ENCODE data around the gene ADIPOR1.
"Not testable (repeated sequence)": the region's sequence is repeated elsewhere in the genome, so short reads cannot be mapped to it uniquely, and the experiment has no call there.

The ADIPOR1 gene, protein sequence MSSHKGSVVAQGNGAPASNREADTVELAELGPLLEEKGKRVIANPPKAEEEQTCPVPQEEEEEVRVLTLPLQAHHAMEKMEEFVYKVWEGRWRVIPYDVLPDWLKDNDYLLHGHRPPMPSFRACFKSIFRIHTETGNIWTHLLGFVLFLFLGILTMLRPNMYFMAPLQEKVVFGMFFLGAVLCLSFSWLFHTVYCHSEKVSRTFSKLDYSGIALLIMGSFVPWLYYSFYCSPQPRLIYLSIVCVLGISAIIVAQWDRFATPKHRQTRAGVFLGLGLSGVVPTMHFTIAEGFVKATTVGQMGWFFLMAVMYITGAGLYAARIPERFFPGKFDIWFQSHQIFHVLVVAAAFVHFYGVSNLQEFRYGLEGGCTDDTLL

DNA sequence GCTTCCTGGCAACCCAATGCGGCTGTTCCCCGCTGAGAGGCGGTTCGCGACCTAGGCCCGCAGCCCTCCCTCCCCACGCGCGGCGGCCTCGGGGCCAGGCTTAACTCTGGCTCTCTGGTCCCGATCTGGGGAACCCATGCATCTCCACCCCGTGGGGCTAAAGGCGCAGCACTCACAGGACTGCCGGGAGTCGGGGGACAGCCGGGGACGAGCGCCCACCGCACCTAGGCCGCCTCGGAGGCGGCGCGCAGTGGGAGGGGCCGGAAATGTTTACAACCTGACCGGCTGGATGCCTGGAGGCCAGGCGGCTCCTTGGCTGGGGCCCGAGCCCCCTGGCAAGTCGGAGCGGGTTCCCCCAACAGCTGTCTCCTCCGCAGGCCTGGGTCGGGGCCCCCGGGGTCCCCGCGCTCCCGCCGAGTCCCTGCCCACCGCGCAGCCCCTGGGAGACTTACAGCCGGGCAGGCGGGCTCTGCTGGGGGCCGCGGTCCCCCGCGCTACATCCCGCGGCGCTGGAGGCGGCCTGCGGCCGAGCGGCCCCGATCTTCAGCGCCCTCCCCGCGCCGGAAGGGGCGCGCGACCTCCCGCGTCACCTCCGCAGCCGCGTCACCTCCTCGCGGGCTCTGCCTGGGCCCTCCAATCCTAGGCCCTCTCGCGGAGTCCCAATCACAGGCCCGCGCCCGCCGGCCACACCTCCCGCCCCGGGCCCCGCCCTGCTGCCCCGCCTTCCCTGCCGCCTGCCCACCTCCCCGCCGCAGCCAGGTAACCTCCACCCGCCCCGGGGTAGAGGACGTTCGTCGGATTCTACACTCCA lies at the start of gene ADIPOR1:
TSS of gene ADIPOR1 (minus strand) at position 580 of the 811 bp plus-strand sequence. CDS start 7,242 bp downstream, outside the sequence.
- DNase-seq: peak; percentile 56 to 90

DNA sequence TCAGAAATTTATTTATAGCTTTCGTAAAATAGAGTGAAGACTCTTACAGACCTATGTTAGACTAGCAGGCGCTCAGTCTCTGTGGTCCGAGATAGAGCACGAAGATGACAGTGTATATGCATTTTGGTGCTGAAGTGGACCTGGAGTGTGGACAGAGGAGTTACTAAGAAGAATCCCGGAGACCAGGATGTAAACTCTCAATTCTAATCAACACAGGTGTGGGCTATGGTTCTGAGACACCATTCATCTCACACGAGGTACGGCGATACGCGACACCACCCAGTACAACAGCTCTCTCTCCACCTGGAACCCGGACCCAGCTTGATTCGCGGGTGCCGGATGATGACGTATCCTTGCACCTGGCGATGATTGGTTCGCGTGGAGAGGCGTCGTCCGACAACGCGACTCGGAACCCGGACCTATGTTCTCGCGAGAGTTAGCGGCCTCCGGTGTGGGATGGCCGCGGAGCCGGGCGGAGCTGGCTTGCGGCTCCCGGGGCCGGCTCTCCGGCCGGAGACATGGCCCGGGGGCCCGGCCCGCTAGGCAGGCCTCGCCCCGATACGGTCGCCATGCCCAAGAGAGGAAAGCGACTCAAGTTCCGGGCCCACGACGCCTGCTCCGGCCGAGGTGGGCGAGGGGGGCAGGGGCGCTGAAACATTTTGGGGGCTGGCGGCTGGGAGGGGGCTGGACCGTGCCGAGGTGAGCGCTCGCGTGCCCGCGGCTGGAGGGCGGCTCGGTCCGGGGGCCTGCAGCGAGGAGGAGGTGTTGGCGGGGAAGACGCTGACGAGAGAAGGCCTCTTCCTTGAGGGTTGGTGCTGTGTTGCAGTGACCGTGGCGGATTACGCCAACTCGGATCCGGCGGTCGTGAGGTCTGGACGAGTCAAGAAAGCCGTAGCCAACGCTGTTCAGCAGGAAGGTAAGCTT lies 49.1 kb upstream of the ADIPOR1 start, which contains the start of gene TMEM183A:
TSS of gene TMEM183A (plus strand) at position 427 of the 924 bp plus-strand sequence. CDS start at position 519, 92 bp downstream.
- peak; percentile 96 to 99 for DNase-seq

DNA sequence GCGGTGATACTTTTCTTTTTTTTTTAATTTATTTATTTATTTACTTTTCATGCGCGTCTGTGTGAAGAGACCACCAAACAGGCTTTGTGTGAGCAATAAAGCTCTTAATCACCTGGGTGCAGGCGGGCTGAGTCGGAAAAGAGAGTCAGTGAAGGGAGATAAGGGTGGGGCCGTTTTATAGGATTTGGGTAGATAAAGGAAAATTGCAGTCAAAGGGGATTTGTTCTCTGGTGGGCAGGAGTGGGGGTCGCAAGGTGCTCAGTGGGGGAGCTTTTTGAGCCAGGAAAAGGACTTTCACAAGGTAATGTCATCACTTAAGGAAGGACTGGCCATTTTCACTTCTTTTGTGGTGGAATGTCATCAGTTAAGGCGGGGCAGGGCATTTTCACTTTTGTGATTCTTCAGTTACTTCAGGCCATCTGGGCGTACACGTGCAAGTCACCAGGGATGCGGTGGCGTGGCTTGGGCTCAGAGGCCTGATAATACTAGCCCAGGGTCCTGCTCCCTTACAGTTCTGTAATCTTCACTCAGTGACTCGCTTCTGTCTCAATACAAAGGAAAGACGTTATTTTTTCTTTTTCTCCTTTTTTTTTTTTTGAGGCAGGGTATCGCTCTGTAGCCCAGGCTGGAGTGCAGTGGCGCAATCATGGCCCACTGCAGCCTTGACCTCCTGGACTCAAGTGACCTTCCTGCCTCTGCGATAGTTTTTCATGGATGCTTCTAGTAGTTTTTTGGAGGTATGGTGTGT lies 47.5 kb upstream of the ADIPOR1 start:
- not testable (repeated sequence) for DNase-seq

DNA sequence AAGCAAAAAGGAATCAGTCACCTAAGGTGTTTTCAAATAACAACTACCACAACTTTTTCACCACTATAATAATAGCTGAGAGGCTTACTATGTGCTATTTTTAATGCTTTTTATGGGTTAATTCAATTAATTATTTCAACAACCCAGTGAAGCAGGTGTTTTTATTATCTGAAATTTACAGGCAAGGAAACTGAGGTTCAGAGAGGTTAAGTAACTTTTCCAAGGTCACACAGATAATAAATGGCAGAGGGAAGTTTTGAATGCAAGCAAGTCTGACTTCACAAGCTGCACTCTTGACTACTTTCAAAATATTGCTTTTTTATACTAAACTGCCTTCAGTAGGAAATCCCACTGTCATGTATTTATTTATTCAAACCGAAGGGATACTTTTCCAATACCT lies 44.8 kb upstream of the ADIPOR1 start:
- DNase-seq: no peak

DNA sequence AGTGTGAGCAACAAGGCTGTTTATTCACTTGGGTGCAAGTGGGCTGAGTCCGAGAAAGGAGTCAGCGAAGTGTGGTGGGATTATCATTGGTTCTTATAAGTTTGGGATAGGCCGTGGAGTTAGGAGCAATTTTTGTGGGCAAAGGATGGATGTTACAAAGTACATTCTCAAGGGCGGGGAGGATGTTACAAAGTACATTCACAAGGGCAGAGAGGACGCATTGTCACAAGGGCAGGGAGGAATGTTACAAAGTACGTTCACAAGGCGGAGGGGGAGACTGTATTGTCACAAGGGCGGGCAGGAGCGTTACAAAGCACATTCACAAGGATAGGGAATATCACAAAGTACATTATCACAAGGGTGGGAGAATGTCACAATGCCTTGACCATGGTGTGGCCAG lies 43.9 kb upstream of the ADIPOR1 start:
- no peak for DNase-seq

DNA sequence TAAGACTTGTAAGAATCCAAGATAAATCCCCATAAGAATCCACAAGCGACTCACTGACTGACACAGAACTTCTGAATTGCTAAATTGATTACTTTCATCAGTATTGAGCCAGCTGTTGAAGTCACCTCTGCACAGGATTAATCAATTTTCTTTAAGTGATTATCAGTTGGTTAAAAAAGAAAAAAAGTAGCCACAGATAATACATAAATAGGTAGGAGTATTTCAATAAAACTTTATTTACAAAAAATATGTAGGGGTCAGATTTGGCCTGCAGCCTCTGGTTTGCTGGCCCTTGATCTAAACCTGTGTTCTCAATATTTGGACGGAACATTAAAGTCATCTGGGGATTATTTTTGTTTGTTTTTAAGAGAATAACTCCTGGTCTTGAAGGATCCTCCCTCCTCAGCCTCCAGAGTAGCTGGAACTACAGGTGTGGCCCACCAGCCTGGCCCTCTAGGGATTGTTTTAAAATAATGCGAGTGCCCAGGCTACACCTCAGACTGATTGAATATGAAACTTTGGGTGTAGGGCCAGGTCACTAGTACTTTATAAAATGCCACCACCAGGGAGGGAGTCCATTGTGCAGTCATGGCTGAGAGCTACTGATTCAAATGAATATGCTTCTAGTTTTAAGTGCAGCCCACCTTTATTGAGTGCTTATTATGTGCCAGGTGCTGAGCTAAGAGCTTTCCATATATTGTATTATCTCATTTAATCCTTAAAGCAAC lies 42.3 kb upstream of the ADIPOR1 start:
- no peak for DNase-seq

DNA sequence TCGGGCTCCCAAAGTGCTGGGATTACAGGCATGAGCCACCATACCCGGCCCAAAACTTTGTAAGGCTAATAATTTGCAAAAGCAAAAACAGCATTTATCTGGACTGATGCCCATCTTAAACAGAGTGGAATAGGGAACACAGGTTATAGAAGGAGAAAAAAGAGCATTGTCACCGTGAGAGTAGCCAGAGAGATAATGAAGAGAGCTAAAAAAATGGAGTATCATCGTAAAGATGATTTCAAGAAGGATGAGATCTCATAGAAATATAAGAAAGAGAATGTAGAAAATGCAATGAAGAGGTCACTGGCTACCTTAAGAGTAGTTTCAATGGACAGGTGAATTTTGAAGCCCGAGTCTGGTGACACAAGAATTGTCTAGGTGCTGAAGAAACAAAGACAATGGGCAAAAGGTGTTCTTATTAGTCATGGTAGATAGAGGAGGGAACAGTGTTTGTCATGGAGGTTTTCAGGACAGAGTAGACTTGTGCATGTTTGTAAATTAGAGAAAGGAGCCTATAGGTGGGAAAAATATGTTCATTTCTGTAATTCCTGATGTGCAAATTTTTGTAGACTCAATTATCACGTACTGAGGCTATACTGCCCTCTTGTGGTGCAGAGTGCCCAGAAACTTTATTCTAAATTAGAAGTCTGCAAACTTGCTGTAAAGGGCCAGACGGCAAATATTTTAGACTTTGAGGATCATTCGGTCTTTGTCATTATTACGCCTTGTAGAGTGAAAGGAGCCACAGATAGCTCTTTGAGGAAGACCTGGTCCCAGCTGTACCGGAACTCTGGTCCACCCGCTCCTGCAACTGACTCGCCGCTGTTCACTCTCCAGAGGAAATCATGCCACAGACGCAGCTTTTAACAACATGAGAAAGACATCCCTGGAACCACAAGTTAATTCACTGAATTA lies 41.0 kb upstream of the ADIPOR1 start:
- peak; percentile 51 to 61 for DNase-seq

DNA sequence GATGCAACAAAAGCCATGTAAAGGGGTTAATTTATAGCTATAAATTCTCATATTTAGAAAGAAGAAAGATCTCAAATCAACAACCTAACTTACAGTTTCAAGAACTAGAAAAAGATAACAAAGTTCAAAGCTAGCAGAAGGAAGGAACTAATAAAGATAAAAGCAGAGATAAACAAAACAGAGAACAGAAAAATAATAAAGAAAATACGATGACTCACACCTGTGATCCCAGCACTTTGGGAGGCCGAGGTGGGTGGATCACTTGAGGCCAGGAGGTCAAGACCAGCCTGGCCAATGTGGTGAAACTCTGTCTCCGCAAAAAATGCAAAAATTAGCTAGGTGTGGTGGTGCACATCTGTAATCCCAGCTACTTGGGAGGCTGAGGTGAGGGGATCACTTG lies 36.6 kb upstream of the ADIPOR1 start:
- DNase-seq: no peak

DNA sequence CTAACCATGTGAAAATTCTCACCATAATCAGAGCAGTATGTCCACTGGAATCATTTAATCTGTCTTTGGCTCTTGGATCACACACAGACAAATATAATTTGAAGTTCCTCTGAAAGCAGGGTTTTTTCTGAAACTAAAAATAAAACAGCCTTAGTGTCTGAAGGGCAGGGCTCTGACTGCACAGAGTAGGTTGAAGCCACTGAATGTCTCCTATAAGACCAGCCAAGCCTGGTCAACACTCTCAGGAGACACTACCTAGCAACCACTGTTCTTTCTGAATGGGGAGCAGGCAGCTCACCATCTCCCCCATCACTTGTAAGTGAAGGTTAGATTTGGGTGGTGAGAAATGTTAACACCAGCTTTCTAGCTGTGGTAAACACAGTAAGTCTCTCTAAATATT lies 33.0 kb upstream of the ADIPOR1 start:
- no peak for DNase-seq

DNA sequence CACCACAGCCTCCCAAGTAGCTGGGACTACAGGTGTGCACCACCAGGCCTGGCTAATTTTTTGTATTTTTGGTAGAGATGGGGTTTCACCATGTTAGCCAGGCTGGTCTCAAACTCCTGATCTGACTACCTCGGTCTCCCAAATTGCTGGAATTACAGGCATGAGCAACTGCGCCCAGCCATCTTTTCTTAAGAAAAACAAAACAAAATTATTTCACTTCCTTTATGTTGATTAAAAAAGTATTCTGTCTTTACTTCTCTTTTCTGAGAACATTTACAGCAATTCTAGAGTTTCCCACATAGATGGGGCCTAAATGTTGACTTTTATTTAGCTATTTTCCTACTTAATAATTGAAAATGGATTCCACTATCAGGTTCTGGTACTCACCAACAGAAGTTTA lies 31.8 kb upstream of the ADIPOR1 start:
- DNase-seq: no peak

DNA sequence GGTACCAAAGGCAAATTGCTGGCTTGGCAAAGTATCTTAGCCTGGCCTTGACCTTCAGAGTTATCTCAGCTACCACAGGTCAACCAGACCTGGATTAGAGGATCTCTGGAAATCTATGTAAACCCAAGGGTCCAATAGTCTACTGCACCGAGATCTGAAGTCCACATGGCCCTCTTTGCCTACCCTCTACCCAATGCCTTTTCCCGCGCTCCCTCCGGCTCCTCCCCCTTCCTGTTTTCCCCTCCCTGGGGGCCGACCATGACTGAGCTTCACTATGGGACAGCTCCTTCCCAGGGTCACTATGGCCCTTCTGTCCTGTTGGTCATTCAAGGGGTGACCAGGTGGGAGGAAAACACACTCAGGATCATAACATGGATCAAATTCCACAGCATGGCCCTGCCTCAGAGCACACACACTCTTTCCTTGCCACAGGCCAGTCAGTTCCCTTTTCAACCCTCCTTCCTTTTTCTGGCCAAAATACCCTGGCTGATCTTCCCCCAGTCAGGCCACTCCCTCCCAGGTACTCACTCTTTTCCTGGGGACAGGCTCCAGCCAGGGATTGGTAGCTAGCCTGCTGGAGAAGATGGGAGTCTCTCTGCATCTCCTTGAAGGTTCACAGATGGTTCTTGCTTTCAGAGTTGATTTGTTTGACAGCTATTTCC lies 29.9 kb upstream of the ADIPOR1 start:
- DNase-seq: no peak

DNA sequence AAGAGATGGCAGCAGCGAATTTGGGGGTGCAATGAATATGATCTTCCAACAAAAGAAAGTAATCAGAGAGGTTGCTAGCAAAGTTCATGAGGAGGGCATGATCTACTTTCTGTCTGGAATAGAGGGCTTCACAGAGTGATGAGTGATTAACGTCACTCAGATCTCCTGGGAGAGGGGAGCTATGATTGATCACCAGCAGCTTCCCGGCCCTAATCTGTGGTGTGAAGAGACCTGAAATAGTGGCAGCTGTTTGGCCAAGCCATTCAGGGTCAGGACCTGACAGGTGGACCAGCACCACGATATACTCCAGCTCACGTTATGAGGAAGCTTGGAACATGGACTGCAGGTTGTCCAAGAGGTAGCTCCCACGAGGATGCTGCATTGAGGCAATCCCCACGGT lies 29.1 kb upstream of the ADIPOR1 start:
- DNase-seq: no peak

DNA sequence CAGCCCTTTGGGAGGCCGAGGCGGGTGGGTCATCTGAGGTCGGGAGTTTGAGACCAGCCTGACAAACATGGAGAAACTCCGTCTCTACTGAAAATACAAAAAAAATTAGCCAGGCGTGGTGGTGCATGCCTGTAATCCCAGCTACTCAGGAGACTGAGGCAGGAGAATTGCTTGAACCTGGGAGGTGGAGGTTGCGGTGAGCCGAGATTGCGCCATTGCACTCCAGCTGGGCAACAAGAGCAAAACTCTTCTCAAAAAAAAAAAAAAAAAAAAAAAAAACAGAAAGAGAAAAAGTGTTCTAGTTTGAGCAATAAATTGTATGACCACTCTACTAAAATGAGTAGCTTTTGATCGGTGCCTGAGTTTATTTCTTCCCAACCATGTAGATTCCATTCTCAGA lies 28.0 kb upstream of the ADIPOR1 start:
- not testable (repeated sequence) for DNase-seq

DNA sequence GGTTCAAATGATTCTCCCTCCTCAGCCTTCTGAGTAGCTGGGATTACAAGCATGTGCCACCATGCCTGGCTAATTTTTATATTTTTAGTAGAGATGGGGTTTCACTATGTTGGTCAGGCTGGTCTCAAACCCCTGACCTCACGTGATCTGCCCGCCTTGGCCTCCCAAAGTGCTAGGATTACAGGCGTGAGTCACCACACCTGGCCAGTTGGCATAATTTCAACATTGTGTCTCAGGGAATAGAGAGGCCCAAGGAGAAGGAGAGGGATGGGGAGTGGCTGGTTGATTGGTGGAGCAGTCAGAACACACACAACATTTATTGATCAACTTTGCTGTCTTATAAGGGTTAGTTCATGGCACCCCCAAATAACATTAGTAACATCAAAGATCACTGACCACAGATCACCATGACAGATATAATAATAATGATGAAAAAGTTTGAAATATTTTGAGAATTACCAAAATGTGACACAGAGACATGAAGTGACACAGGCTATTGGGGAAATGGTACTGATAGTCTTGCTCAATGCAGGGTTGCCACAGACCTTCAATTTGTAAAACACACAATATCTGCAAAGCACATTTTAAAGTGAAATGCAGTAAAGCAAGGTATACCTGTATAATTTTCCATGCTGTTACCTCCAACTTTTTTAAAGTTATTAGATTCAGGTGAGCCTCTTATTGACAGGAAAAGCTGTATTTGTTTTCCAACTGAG lies 24.8 kb upstream of the ADIPOR1 start:
- DNase-seq: no peak

DNA sequence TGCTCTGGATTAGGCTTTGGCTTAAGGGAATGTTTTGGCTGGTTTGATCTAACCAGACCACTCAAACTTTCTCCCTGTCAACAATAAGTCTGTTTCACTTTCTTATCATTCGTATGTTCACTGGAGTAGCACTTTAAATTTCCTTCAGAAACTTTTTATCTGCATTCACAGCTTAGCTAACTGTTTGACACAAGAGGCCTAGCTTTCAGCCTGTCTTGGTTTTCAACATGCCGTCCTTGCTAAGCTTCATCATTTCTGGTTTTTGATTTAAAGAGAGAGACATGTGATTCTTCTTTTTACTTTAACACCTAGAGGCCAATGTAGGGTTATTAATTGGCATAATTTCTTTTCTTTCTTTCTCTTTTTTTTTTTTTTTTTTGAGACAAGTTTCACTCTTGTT lies 23.8 kb upstream of the ADIPOR1 start:
- DNase-seq: no peak

DNA sequence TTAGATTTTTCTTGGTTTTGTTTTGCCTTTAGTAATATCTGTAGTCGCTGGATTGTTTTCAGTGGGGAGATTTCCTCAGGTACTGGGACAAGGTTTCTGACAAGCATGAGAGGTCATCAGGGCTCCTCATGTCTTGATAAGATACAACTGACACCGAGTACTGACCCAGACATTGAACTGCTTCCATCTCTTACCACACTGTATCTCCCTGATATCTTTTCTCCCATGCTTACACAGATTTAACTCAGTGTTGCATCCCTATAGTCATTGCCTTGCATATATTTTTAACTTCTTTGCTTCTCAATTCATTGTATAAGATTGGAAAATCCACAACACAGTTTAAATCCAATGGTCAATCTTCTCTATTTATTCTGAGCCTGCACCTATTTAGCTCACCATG lies 21.3 kb upstream of the ADIPOR1 start:
- no peak for DNase-seq

DNA sequence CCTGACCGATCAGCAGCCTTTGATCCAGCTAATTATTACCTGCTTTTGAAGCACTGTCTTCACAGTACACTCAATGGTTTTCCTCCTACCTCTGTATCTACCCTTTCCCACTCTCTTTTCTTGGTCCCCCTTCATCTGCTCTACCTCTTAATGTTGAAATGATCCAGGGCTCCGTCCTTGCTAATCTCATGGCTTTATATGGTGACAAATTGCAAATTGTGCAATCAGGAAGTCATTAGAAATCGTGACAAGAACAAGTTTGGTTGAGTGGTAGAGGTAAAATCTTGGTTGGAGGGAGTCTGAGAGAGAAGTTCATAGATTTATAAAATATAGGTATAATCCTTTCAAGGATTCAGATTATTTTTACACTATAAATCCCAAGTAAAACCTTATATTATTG lies 18.5 kb upstream of the ADIPOR1 start:
- DNase-seq: no peak

DNA sequence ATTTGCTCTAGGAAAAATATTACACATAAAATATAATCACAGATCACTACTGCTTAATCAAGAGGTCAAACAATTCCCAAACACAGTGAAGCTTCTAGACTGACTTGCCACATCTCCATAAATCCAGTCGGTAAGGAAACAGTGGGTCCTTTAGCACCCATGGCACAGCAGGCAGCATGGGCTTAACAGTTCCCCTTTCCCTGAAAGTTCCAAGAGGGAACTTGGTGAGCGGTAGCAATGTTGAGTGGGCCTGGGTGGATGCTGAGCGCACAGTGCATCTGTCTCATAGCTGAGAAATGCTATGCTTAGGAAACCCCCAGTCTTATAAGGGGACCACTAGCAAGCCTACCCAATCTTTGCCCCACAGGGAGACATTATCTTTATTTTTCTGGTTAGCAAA lies 16.7 kb upstream of the ADIPOR1 start:
- no peak for DNase-seq

DNA sequence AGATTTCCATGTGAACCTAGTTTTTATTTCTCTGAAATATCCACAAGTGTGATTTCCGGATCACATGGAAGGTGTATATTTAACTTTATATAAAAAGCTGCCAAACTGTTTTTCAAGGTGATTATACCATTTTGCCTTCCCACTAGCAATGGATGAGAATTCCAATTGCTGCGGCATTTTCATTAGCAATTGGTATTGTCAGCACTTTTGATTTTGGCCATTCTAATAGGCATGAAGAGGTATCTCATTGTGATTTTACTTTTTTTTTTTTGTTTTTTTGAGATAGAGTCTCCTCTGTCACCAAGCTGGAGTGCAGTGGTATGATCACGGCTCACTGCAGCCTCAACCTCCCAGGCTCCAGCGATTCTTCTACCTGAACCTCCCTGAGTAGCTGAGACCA lies 13.9 kb upstream of the ADIPOR1 start:
- DNase-seq: no peak

Data from NCI-H446 (cell line).